GM12874 (cell line): Measurements from ENCODE around the gene UACA.

Experiments used
- CTCF ChIP-seq: IDR thresholded peaks from 2 replicates; pipeline ENCODE4 v1.5.1; 2011; ENCODE audit warnings: low read depth, mild to moderate bottlenecking, control low read depth, low read length, moderate library complexity; ENCODE audit not compliant: insufficient read depth

UACA gene

GRCh38 chr15:70778258-70779076, 15.1 kb upstream of the UACA start:
- TF ChIP-seq CTCF: no peak

- TF ChIP-seq CTCF: no peak
Observed at GRCh38 chr15:70777170-70777926, 14.0 kb upstream of the UACA start.

- TF ChIP-seq CTCF: no peak
Observed at GRCh38 chr15:70775160-70775559, 11.8 kb upstream of the UACA start.

- TF ChIP-seq CTCF: no peak
Observed at GRCh38 chr15:70772402-70772801, 9.0 kb upstream of the UACA start.

- no peak for TF ChIP-seq CTCF
Observed at GRCh38 chr15:70770863-70771262, 7.5 kb upstream of the UACA start.

GRCh38 chr15:70768257-70768883, 5.0 kb upstream of the UACA start:
- no peak for TF ChIP-seq CTCF

- TF ChIP-seq CTCF: no peak
Observed at GRCh38 chr15:70767667-70768066, 4.3 kb upstream of the UACA start.
